SK-N-SH treated with all-trans-retinoic acid at 6 μM for 48 hours (cell line): ENCODE data around the gene DIPK1A.

Experiments used
- ISL1 ChIP-seq: fragments of 250-450 bp; sonication (Bioruptor Pico); IDR thresholded peaks from 2 replicates; pipeline ENCODE4 v2.1.2; 2022; ENCODE audit warnings: mild to moderate bottlenecking, moderate library complexity
- ZFP3 ChIP-seq: fragments of 250-450 bp; sonication (Bioruptor Pico); IDR thresholded peaks from 2 replicates; pipeline ENCODE4 v1.5.0; 2020; ENCODE audit warnings: mild to moderate bottlenecking, moderate library complexity
- TF ChIP-seq, protein P1 (sequence below): fragments of 250-450 bp; sonication (Bioruptor Pico); IDR thresholded peaks from 2 replicates; pipeline ENCODE4 v1.5.1; 2021; ENCODE audit warnings: mild to moderate bottlenecking, moderate library complexity

DNA sequence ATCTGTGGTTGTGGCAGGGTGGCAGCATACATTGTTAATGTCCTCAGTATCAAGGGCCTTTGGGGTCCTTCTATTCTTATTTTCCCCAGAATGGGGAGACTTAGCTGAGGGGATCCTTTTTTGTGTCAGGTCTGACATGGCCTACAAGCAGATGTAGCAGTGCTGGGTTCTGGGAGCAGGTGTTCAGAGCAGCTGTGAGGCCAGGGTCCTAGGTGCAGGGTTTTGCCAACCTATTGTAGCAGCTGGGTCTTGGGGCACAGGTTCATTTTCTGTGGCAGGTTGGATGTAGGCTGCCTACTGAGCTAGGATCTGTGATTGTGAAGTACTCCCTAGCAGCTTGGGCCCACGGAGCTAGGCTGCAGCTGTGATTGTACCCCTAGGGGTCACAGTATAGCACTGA, 60.1 kb downstream of the DIPK1A start:
- TF ChIP-seq ZFP3 (CRISPR knock-in tag) (no peak), ISL1 (CRISPR knock-in tag) (no peak)
- TF ChIP-seq, protein P1, sequence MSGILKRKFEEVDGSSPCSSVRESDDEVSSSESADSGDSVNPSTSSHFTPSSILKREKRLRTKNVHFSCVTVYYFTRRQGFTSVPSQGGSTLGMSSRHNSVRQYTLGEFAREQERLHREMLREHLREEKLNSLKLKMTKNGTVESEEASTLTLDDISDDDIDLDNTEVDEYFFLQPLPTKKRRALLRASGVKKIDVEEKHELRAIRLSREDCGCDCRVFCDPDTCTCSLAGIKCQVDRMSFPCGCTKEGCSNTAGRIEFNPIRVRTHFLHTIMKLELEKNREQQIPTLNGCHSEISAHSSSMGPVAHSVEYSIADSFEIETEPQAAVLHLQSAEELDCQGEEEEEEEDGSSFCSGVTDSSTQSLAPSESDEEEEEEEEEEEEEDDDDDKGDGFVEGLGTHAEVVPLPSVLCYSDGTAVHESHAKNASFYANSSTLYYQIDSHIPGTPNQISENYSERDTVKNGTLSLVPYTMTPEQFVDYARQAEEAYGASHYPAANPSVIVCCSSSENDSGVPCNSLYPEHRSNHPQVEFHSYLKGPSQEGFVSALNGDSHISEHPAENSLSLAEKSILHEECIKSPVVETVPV (CRISPR knock-in tag), result no peak
